GM12892 (cell line): Measurements from ENCODE around the gene CLNK. TPM values are rescaled to one million over a fixed set of nuclear protein-coding genes. Genes with fewer than 3 reads are reported as not detected.

Source experiments
- DNase-seq: peaks from one replicate; pipeline ENCODE4 v3.0.0; 2011; ENCODE audit not compliant: insufficient read length
- FAIRE-seq: peaks from 2 replicates; lab custom pipeline; 2011; peaks lifted over from hg19 to GRCh38; lab: Jason Lieb, UNC
- POLR2A ChIP-seq: IDR thresholded peaks from 2 replicates; pipeline ENCODE4 v1.6.1; 2011; ENCODE audit warnings: low read depth, low read length, control low read depth
- POLR2AphosphoS5 ChIP-seq: IDR thresholded peaks from 2 replicates; pipeline ENCODE4 v1.6.1; 2011; ENCODE audit warnings: low read depth, low read length, control low read depth
- TAF1 ChIP-seq: IDR thresholded peaks from 2 replicates; pipeline ENCODE4 v1.6.1; 2011; ENCODE audit warnings: low read depth, mild to moderate bottlenecking, control low read depth, low read length, borderline replicate concordance
- polyA plus RNA-seq: library from polyadenylated mRNA; unstranded; fragments of >200 nt; gene quantifications from one replicate; pipeline ENCODE4 v1.2.1, GENCODE V29; 2012; ENCODE audit warnings: missing spikeins, inconsistent platforms; ENCODE audit not compliant: missing spikeins

Gene CLNK, protein sequence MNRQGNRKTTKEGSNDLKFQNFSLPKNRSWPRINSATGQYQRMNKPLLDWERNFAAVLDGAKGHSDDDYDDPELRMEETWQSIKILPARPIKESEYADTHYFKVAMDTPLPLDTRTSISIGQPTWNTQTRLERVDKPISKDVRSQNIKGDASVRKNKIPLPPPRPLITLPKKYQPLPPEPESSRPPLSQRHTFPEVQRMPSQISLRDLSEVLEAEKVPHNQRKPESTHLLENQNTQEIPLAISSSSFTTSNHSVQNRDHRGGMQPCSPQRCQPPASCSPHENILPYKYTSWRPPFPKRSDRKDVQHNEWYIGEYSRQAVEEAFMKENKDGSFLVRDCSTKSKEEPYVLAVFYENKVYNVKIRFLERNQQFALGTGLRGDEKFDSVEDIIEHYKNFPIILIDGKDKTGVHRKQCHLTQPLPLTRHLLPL
- polyA plus RNA-seq, result 5.8 TPM

DNA sequence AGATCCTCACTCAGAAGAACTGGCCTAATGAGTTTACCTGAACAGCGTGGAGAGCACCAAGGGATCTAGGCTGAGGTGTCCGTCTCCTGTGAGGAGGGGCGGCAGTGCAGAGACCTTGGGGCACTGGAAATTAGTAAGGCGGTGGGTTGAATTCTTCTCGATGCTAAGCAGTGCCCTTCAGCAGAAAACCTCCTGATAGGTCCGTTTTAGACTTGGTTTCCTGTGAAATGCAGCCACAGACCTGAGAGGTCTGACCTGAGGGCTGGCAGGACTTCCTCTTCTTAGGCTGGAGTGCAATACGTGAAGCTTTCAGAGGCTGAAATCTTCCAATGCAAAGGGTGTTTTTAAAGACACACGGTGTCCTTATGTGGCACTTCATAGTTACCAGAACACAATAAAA lies at the start of gene CLNK:
Gene CLNK, minus strand, starts transcription at position 138 of the 400 bp plus-strand sequence. CDS start 16,899 bp downstream, outside the sequence.
- DNase-seq, result no peak
- TF ChIP-seq POLR2AphosphoS5 (peak; percentile 94), TAF1 (peak; percentile 74; the same call in 1 of the 2 replicates), POLR2A (peak; percentile 85)
- peak; percentile 48 for FAIRE-seq

- FAIRE-seq, result no peak
- no peak for DNase-seq
- TF ChIP-seq TAF1, result no peak
- no peak for TF ChIP-seq POLR2AphosphoS5
- TF ChIP-seq POLR2A, result no peak
Observed at GRCh38 chr4:10733481-10734062, 49.0 kb upstream of the CLNK start.

DNA sequence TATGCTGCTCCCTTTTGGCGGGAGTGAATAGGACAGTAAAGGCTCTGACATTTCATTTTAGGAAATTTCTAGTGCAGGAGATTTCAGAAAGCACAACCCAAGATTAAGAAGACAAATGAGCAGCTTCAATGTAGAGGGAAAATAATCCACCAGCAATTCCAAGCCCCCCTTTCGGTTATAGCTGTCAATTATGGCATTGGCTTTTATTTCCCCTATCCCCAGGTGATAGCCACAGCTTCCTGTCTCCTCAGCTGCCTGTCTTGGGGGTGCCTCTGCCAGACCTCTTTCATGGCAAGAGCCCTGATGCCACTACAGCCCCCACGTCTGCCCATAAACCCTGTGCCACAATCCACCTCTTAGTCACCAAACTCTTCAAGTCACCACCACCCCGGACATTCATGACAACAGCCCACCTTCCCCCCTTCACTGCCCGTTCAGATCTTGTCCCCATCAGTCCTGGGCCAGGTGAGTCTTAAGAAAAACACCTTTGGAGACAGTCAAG lies 48.4 kb upstream of the CLNK start:
- no peak for DNase-seq
- peak; percentile 86 for FAIRE-seq
- TF ChIP-seq TAF1, result no peak
- TF ChIP-seq POLR2AphosphoS5, result no peak
- no peak for TF ChIP-seq POLR2A

DNA sequence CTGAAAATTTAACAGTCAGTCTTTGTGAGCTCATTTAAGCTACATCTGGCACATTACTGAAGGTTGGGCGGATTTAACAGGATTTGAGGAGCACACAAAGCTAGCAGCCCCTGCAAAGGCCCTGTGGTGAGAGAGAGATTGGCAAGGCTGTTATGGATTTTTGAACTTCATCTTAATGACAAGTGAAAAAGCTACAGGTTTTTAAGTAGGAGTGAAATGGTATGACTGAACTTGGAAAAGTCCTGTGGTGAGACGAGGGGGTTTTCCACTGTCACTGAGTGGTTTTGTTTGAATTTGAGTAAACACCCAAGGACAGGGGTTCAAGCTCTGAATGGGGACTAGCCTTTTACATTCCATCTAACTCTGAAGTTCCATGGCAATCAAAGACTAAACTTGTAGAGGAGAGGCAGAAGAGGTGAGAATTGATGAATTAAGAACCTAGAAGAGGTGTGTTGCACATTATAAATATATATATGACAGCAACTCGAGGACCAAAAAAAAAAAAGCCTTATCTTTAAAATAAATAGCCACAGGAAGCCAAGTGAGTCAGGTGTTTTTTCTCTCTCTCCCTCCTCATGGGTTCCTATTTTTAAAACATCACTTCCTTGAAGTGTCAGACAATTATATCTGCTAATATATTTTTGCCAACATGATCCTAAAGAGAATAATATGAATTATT lies 47.8 kb upstream of the CLNK start:
- TF ChIP-seq POLR2A (no peak), POLR2AphosphoS5 (no peak), TAF1 (no peak)
- peak; percentile 89 for FAIRE-seq
- no peak for DNase-seq

GRCh38 chr4:10731690-10732089 lies 47.1 kb upstream of the CLNK start:
- DNase-seq (no peak), FAIRE-seq (no peak)
- TF ChIP-seq TAF1, result no peak
- TF ChIP-seq POLR2AphosphoS5, result no peak
- no peak for TF ChIP-seq POLR2A

GRCh38 chr4:10731162-10731561 lies 46.6 kb upstream of the CLNK start:
- DNase-seq (no peak), FAIRE-seq (peak; percentile 90)
- TF ChIP-seq POLR2AphosphoS5, result no peak

DNA sequence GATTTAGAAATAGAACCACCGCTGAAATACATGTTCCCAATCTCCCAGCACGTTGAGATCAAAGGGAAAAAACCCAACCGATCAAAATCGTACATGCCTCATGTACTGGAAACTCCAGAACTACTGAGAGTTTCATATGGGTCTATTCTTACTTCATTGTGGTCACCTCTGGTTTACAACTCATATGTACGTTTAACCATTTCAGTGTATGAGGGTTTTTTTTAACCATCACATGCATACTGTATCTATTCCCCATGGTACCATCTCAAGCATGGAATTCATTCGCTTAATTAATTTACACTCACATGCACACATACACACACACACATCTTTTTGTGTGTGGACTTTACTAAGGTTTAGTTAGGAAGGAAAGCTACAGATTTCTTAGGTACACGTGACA lies 46.0 kb upstream of the CLNK start:
- FAIRE-seq, result peak; percentile 97

GRCh38 chr4:10730019-10730418 lies 45.5 kb upstream of the CLNK start:
- FAIRE-seq (no peak), DNase-seq (no peak)
- TF ChIP-seq POLR2A (no peak), POLR2AphosphoS5 (no peak), TAF1 (no peak)

More for the DNA sequence above, 46.0 kb upstream of the CLNK start:
- no peak for TF ChIP-seq TAF1
- no peak for TF ChIP-seq POLR2A
- TF ChIP-seq POLR2AphosphoS5, result no peak
- no peak for DNase-seq

GRCh38 chr4:10729366-10729765 lies 44.8 kb upstream of the CLNK start:
- no peak for TF ChIP-seq TAF1
- no peak for TF ChIP-seq POLR2A
- TF ChIP-seq POLR2AphosphoS5, result no peak
- peak; percentile 82 for FAIRE-seq
- no peak for DNase-seq

- no peak for TF ChIP-seq TAF1
- TF ChIP-seq POLR2A, result no peak
- no peak for TF ChIP-seq POLR2AphosphoS5
- DNase-seq, result no peak
- FAIRE-seq, result peak; percentile 61
Observed at GRCh38 chr4:10728016-10728415, 43.4 kb upstream of the CLNK start.
